Right cardiac atrium (tissue), 5 donors: ENCODE measurements around the gene PACS2. TPM values are rescaled to one million over a fixed set of nuclear protein-coding genes. Genes with fewer than 3 reads are reported as not detected.
A peak's percentile ranks its signal among the peaks of the same experiment; 100 is the strongest.

Experiments used
- ATAC-seq, 2 donors: fragments of 200-7000 bp; cut with Tn5 transposase; one replicate each; pipeline versions ENCODE4 v1.8.0 to v1.9.1; 2020; ENCODE audit warnings: moderate library complexity in 2 of 2, mild to moderate bottlenecking in 1 of 2
- DNase-seq, 3 donors: peaks; one replicate each; pipeline ENCODE4 v3.0.0-alpha.2; 2020
- H3K27ac ChIP-seq: one replicate; pipeline ENCODE4 v1.5.1; 2013; ENCODE audit warnings: mild to moderate bottlenecking, low read length, control low read depth, moderate library complexity
- H3K27me3 ChIP-seq: one replicate; pipeline ENCODE4 v1.6.1; 2013; ENCODE audit not compliant: control insufficient read depth, insufficient read depth
- H3K4me1 ChIP-seq: one replicate; pipeline ENCODE4 v1.6.1; 2013; ENCODE audit warnings: low read length; ENCODE audit not compliant: control insufficient read depth, insufficient read depth
- H3K4me3 ChIP-seq: one replicate; pipeline ENCODE4 v1.5.1; 2013; ENCODE audit warnings: low read length, control low read depth
- H3K9me3 ChIP-seq: one replicate; pipeline ENCODE4 v1.6.1; 2013; ENCODE audit warnings: low read length; ENCODE audit not compliant: control insufficient read depth
- WGBS: extraction: QIAGEN DNeasy Blood & Tissue Kit; methylation state at CpG from one replicate; pipeline ENCODE4 v1.1.7; 2013; 5-methylcytosine and 5-hydroxymethylcytosine counted together
- intact Hi-C, 4 donors: fragments of 100-400 bp; cut with DNase I; formaldehyde crosslinking; loops; one replicate each; pipeline versions ENCODE4 v1.11.0 to v1.14.0; 2022 to 2023
- polyA plus RNA-seq: library from polyadenylated mRNA; stranded (reverse); fragments of 200-250 nt; gene quantifications from one replicate; pipeline ENCODE4 v1.2.3, GENCODE V29; 2013
- total RNA-seq, 4 donors: library from RNA; stranded (reverse); fragmentation: NEBNext Ultra II Directional; extraction: Animal tissue kit (Norgen Biotek cat#: 25700); gene quantifications; one replicate each; pipeline ENCODE4 v1.2.1, GENCODE V29; 2021
- donor health status: healthy with polysubstance abuse.
- donor health status: DM: no; HTN: yes; CAD: no.
- donor health status: DM: no; HTN: no; CAD: no.
- donor health status: DM: no; HTN: yes; CAD: no; lungs with severe emphysema.
- donor health status: DM: yes; HTN: yes; CAD: no.

Gene PACS2
- total and polyA plus RNA-seq, 5 donors, result 50.6 to 67.0 (median 63.0) TPM

DNA sequence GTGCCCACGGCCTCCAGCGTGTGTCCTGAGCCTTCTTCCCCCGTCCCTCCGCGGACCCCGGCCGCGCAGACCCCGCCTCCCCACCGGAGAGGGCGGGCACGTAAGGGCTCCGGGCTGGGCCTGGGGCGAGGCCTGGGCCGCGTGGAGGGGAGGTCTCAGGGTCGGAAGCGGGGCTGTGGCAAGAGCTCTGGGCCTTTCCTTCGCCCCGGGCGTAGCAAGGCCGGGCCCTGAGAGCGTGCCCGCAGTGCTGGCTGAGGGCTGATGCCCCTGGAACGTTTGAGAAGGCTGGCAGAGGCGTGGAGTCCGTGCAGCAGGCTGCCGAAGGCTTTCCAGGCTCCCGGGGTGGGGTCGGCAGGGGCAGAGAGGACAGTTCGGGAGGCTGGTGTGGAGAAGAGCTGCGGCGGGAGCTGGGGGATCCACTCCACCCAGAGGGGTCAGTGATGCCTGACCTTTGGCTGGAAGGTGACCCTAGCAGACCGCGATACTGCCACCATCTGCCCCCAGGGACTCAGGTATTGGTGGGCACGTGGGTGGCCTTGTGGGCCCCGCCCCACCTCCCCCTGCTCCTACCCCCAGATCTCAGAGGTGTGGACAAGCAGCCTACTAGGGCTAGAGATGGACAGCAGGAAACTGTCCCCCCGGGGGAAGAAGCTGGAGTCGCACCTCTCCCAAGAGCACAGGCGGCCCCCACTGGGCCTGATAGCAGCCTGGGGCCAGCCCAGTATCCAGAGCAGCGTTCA, 84.3 kb downstream of the PACS2 start:
- intact Hi-C loops, result no loop called here
- 27% methylated on average over 41 of the region's 41 CpGs for WGBS
- peak in 1 of 3 donors; percentile 22 for DNase-seq
- H3K27ac ChIP-seq, result peak overlapping the region; percentile 65
- peak overlapping the region; percentile 84 for H3K4me3 ChIP-seq
- H3K27me3 ChIP-seq, result no peaks in the 10 kb centered on the region
- ATAC-seq, result peak; percentile 44 to 68
- peaks cover 5% of the 10 kb centered on the region for H3K4me1 ChIP-seq
- H3K9me3 ChIP-seq, result no peaks in the 10 kb centered on the region

DNA sequence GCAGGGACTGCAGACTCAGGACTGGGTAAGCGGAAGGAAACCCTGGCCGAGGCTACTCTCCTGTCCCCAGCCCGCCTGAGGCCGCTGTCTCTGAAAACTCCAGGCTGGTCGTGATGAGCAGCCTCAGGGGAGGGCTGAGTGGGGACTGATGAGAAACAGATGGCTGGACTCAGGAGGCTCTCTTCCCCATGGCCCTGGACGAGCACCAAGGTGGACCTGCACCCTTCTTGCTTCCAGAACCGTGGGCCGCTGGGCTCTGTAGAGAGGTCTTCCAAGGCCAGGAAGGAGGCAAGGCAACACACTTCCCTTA, 84.9 kb downstream of the PACS2 start:
- peak overlapping the region; percentile 84 for H3K4me3 ChIP-seq
- H3K27me3 ChIP-seq, result no peaks in the 10 kb centered on the region
- WGBS, result 78% methylated on average over 8 of the region's 8 CpGs
- no peaks in the 10 kb centered on the region for H3K9me3 ChIP-seq
- H3K27ac ChIP-seq, result no peak overlapping the region
- peaks cover 5% of the 10 kb centered on the region for H3K4me1 ChIP-seq
- intact Hi-C loops, result no loop called here
- ATAC-seq, result no peak
- DNase-seq, result peak in 2 of 3 donors; percentile 45 to 54

DNA sequence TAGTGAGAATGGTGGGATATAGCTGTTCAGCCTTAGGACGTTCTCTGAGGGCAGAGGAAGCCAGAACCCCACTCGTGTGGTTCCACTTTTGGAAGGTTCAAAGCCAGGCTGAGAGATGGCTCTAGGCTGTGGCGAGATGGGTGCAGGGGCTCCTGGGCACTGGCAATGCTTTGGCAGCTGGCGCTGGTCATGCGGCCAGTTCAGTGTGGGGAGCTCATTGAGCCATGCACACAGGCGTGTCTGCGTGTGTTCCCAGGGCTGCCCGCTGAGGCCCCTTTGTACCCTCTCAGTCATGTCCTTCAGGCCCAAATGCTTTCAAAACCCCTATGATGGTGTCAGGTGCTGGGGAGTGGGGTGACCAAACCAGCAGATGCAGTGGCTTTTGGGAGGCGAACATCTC, 85.5 kb downstream of the PACS2 start:
- DNase-seq (peak in 2 of 3 donors; percentile 53 to 57), ATAC-seq (no peak)
- WGBS, result 92% methylated on average over 9 of the region's 9 CpGs
- H3K4me3 ChIP-seq, result no peak overlapping the region
- H3K27ac ChIP-seq, result no peak overlapping the region
- no peaks in the 10 kb centered on the region for H3K27me3 ChIP-seq
- intact Hi-C loops, result no loop called here
- H3K4me1 ChIP-seq, result peaks cover 5% of the 10 kb centered on the region
- no peaks in the 10 kb centered on the region for H3K9me3 ChIP-seq

DNA sequence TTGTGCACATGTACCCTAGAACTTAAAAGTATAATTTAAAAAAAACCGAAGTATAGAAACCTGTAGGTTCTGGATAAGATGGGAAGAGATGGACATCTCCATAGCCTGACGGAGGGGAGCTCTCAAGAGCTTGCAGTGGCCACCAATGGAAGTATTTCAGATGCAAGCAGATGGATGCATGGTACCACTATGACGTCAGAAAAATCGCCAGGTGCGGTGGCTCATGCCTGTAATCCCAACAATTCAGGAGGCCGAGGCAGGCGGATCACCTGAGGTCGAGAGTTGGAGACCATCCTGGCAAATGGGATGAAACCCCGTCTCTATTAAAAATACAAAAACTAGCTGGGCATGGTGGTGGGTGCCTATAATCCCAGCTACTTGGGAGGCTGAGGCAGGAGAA, 87.2 kb downstream of the PACS2 start:
- H3K27me3 ChIP-seq, result no peaks in the 10 kb centered on the region
- H3K27ac ChIP-seq, result no peak overlapping the region
- H3K4me3 ChIP-seq, result no peak overlapping the region
- intact Hi-C loops, result no loop called here
- ATAC-seq, result no peak
- peak in 2 of 3 donors; percentile 37 to 51 for DNase-seq
- H3K9me3 ChIP-seq, result no peaks in the 10 kb centered on the region
- H3K4me1 ChIP-seq, result peaks cover 5% of the 10 kb centered on the region
- WGBS, result 97% methylated on average over 9 of the region's 9 CpGs

DNA sequence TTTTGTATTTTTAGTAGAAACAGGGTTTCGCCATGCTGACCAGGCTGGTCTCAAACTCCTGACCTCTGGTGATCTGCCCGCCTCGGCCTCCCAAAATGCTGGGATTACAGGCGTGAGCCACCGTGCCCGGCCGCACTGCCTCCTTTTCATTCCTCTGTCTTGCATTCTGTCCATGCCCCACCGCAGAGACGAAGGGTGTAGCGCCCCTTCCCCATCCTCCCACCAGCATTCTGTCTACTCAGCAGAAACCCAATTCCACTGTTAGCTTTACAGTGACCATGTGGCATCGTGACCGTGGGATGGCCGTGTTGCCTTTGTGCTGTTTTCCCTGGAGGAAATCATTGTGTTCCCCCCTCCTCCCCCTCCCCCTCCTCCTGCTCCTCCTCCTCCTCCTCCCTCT, 94.0 kb downstream of the PACS2 start:
- Histone ChIP-seq H3K27me3 (no peaks in the 10 kb centered on the region), H3K27ac (no peak overlapping the region), H3K4me1 (no peaks in the 10 kb centered on the region), H3K9me3 (no peaks in the 10 kb centered on the region), H3K4me3 (no peak overlapping the region)
- no peak for ATAC-seq
- intact Hi-C loops, result no loop called here
- WGBS, result 84% methylated on average over 13 of the region's 13 CpGs
- DNase-seq, result no peak

DNA sequence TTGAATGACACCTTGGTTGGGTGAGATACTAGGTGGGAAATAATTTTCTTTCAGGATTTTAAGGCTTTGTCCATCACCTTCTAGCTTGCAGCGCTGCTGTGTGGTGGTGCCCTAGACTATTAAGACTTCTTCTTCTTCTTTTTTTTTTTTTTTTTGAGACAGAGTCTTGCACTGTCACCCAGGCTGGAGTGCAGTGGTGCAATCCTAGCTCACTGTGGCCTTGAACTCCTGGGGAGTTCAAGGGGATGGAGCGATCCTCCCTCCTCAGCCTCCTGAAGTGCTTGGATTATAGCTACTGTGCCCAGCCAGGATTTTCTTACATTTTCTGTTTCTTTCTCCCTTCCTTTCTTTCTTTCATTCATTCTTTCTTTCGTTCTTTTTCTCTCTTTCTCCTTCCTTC, 94.8 kb downstream of the PACS2 start:
- no peak for ATAC-seq
- Histone ChIP-seq H3K9me3 (no peaks in the 10 kb centered on the region), H3K27ac (no peak overlapping the region), H3K4me3 (no peak overlapping the region), H3K4me1 (no peaks in the 10 kb centered on the region), H3K27me3 (no peaks in the 10 kb centered on the region)
- peak in 1 of 3 donors; percentile 38 for DNase-seq
- WGBS, result 87% methylated on average over 3 of the region's 3 CpGs
- intact Hi-C loops, result no loop called here

DNA sequence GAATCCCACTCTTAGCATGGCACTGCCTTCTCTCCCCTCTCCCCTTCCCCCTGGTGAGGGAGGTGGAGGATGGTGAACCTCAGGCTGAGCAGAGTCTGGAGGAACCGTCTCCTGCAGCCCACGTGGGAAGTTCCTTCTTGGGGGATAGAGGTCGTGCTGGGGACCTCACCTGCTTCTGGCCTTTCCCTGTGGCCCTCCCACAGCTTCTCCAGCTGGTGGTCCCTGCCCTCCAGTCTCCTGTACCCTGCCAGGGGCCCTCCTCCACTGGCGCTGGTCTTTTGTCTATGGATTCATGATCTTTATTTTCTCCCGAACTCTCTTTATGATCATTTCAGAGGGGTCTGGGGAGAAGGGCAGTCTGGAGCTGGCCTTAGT, 96.1 kb downstream of the PACS2 start:
- ATAC-seq (no peak), DNase-seq (no peak)
- Histone ChIP-seq H3K9me3 (no peaks in the 10 kb centered on the region), H3K27ac (no peak overlapping the region), H3K4me3 (no peak overlapping the region), H3K4me1 (no peaks in the 10 kb centered on the region), H3K27me3 (no peaks in the 10 kb centered on the region)
- WGBS, result 39% methylated on average over 5 of the region's 5 CpGs
- intact Hi-C loops, result no loop called here

DNA sequence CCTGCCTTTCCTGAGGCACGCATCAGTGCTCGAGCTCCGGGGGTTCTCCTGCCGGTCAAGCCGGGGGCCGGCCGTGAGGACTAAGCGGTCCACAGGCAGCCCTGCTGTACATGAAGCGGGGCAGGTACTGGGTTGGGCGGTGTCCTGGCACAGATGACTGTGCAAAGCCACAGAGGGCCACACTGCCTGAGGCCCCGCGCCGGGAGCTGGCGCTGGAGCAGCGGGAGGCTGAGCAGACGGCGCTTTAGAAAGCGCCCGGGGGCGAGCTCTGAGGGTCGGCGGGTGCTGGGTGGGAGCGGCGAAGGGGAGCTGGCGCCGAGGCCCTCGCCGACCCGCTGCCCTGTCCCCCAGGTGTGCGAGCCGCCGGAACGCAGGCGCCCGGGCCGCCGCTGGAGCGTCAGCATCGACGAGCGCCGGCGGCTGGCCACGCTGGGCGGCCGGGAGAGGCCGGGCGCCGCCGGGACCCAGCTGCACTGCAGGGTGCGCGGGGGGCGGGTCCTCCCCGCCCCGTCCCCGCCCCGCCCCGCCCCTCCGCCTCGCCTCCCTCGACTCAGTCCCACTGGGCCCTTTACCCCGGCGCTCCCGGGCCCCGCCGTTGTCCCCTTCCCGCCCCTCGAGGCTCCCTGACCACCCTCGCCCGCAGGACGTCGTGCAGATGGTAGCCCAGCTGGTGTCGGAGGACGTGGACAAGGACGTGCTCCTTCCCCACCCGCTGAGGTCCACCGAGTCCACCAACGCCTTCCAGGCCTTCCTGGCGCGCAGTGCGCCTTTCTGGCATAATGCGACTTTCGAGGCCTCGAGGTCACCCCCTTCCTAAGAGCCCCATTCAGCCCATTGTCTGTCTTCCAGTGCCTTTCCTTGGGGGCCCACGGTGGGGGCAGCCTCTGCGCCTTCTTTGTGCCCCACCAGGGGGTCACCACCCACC, 96.7 kb downstream of the PACS2 start:
- Histone ChIP-seq H3K4me3 (peak overlapping the region; percentile 11), H3K27me3 (no peaks in the 10 kb centered on the region), H3K4me1 (no peaks in the 10 kb centered on the region), H3K27ac (no peak overlapping the region), H3K9me3 (no peaks in the 10 kb centered on the region)
- intact Hi-C loops, result no loop called here
- ATAC-seq, result peak; percentile 47 to 52
- peak; percentile 54 to 77 (median 77) for DNase-seq
- 8% methylated on average over 86 of the region's 86 CpGs for WGBS

DNA sequence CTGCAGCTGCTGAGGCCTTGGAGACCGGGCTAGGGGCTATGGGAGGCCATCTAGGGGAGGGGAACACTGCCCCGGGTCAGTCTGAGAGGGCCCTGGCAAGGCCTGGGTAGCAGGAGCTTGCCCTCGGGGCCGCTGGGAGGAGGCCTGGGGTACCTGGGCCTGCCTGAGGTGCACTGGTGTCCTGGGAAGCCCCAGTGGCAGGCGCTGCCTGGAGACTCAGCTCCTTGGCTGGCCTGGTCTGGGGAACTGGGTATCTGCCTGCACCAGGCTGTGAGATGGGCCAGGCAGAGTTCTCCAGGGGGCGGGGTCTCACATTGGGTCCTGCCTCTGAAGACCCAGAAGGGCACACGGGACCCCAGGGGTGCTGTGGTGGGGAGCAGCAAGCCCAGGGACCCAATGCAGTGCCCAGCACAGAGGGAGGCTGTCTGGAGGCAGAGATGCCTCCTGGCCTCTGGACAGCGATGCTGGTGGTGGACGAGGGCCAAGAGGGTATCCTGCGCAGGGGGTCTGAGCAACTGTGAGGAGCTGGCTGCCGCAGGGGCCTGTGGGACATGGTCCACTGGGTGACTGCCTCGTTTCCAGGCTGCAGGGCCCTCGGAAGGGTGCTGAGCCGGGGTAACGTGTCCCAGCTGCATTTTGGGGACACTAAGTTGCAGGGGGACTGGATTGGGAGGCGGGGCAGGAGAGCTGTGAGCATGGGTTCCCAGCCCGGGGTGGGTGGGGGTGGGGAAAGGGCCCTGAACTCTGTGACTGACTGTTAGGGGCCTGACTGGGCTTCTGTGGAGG, 97.6 kb downstream of the PACS2 start:
- H3K4me3 ChIP-seq, result no peak overlapping the region
- intact Hi-C loops, result no loop called here
- DNase-seq (peak in 2 of 3 donors; percentile 50 to 62), ATAC-seq (no peak)
- H3K4me1 ChIP-seq, result no peaks in the 10 kb centered on the region
- no peaks in the 10 kb centered on the region for H3K9me3 ChIP-seq
- H3K27ac ChIP-seq, result no peak overlapping the region
- no peaks in the 10 kb centered on the region for H3K27me3 ChIP-seq
- 77% methylated on average over 17 of the region's 17 CpGs for WGBS

DNA sequence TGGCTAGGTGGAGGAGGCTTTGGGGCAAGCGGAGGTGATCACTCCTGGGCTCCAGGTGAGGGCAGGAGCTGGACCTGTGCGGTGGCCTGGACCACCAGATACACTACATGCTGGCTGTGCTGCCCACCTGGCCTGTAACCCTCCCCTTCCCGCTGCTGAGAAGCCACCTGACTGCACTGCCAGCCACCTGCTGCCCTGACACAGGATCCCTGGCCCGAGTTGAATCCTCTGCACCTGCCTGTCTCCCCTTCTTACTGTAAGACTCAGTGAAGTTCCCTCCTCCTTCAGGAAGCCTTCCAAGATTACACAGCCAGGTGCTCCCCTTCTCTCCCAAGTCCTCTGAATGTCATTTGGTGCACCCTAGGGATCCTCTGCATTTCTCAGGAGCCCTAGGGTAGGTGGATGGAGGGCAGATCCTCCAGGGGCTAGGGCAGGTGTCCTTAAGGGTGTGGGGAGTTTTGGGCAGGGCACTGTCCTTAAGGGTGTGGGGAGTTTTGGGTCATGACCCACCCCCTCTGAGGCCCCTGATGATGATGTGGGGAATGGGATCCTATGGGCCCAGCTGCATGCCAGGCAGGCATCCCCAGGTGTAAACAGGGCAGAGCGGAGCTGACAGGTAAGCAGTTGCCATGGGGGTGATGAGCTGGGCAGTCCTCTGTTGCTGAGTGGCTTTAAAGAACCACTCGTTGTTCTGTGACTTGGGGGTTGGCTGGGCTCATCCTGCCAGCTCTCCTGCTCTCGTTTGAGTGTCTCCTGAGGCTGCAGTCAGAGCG, 98.4 kb downstream of the PACS2 start:
- ATAC-seq (no peak), DNase-seq (peak in 1 of 3 donors; percentile 51)
- Histone ChIP-seq H3K4me1 (no peaks in the 10 kb centered on the region), H3K9me3 (no peaks in the 10 kb centered on the region), H3K4me3 (no peak overlapping the region), H3K27me3 (no peaks in the 10 kb centered on the region), H3K27ac (no peak overlapping the region)
- 81% methylated on average over 8 of the region's 8 CpGs for WGBS
- intact Hi-C loops, result no loop called here
